AG09319 (cell line): ENCODE measurements around the gene MFNG.

ENCODE experiments used
- DNase-seq: peaks from one replicate; pipeline ENCODE4 v3.0.0-alpha.2; 2010; ENCODE audit warnings: low read depth; ENCODE audit errors: extremely low read depth
- TF ChIP-seq, protein P1 (sequence below): IDR thresholded peaks from 2 replicates; pipeline ENCODE4 v1.5.1; 2011; ENCODE audit warnings: low read depth, mild to moderate bottlenecking, inconsistent platforms, low read length, moderate library complexity

Gene MFNG

DNA sequence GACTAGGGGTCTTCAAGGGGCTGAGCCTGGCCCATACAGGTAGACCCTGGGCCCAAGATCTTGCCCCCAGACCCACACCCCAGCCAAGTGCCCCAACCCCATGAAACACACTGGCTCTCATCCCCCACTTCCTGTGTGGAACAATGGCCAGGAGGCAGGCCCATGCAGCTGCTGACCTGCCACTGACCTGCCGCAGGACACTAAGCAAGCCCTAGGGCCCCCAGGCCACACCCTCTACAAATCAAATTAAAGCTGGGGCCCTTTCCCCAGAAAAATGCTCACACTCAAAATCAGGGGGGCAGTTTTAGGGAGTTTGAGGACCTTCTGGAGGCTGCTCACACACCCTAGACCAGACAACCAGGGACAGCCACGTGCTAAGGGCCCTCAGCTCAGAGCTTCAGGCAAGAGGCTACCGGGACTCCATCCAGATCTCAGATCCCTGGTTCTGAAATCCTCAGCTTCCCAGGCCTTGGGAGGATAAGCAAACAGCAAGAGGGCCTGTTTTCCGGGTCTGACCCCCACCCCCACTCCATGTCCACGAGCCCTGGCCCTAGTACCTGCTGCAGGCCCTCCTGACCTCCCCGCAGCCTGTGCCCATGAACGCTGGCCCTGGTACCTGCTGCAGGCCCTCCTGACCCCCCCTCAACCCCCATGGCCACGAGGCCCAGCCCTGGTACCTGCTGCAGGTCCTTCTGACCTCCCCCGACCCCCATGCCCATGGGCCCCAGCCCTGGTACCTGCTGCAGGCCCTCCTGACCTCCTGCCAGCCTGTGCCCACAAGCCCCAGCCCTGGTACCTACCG, 23.1 kb upstream of the MFNG start:
- TF ChIP-seq, protein P1, sequence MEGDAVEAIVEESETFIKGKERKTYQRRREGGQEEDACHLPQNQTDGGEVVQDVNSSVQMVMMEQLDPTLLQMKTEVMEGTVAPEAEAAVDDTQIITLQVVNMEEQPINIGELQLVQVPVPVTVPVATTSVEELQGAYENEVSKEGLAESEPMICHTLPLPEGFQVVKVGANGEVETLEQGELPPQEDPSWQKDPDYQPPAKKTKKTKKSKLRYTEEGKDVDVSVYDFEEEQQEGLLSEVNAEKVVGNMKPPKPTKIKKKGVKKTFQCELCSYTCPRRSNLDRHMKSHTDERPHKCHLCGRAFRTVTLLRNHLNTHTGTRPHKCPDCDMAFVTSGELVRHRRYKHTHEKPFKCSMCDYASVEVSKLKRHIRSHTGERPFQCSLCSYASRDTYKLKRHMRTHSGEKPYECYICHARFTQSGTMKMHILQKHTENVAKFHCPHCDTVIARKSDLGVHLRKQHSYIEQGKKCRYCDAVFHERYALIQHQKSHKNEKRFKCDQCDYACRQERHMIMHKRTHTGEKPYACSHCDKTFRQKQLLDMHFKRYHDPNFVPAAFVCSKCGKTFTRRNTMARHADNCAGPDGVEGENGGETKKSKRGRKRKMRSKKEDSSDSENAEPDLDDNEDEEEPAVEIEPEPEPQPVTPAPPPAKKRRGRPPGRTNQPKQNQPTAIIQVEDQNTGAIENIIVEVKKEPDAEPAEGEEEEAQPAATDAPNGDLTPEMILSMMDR: no peak
- DNase-seq: no peak

DNA sequence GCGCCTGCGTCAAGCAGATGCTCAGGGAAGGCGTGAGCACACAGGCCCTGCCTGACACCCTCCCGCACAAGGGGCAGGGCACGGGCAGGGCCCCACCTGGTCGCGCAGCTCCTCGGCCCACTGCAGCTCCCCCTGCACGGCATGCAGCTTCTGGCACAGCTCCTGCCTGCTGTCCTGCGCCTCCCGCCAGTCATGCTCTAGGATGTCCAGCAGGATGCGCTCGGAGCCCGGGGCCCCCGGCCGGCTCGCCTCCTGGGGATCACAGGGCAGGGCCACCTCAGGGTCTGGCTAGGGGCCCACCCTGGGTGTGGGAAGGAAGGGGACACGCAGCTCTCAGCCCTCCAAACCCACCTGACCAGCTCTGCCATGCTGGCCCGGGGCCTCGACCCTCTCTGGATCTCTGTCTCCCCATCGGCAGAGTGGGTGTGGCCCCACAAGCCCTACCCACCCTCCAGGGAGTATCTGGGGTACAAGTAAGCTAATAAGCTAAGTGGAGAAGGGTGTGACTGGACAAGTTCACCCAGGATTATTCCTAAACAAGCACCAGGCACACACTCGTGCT, 22.3 kb upstream of the MFNG start:
- no peak for DNase-seq
- TF ChIP-seq, protein P1: no peak

DNA sequence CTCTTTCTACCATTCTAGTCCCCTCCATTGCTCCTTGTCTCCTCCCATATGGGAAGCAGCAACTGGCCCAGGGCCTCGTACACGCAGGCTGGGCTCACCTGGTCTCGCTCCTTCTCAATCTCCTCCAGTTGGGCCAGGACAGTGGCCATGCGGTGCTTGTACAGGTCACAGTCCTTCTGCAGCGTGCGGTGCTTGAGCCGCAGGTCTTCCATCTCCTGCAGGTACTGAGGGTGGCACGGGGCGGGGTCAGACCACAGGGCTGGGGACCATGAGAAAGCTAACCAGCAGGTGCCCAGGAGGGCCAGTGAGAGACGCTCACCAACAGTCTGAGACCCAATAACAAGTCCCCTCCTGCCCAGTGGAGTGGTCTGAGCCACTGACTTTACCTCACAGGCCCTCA, 21.5 kb upstream of the MFNG start:
- no peak for DNase-seq
- TF ChIP-seq, protein P1: no peak

DNA sequence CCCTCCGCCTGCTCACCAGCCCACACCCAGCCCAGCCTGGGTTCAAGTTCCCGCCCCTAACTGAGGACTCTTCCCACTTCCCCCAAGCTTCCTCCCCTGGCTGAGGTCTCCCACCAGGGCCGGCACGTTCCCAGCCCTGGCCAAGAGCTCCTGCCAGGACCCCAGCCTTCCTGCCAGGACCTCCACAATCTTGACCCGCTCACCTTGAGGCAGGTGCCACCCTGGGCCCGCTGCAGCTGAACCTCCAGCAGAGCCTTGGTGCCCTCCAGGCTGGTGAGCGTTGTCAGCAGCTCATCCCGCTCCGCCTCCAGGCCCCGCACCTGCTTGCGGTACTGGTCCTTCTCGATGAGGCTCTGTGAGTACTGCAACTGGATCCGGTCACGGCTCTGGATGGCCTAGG, 19.8 kb upstream of the MFNG start:
- DNase-seq: no peak
- TF ChIP-seq, protein P1: no peak

DNA sequence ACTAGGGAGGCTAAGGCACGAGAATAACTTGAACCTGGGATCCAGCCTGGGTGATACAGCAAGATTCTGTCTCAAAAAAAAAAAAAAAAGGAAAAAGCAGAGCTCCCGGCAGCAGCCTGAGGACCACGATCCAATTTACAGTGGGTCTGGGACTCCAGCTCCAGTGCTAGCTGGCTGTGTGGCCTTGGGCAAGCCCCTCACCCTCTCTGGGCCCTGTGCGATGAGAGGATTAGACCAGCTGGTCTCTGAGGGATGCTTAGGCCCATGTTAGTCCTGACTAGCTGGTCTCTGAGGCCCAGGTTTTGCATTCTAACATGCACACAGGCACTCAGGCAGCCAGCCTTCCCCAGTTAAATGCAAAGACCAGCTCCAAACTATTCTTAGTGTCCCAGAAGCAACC, 19.4 kb upstream of the MFNG start:
- TF ChIP-seq, protein P1: no peak
- DNase-seq: no peak

DNA sequence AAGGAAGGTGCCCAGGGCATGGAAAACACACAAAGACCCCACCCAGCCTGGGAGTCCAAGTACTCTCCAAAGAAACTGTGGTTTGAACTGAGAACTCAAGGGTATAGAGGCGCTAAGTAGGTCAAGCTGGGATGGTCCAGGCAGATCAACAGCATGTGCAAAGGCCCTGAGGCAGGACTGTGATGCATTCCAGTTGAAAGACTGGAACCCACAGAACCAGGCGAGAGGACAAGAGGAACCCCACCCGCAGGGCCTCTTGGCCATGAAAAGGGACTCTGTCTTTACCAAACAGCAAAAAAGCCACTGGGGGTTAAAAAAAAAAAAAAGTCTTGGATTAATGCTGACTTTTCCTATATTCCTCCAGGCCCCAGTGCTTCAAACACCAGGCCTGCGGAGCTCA, 18.8 kb upstream of the MFNG start:
- DNase-seq: no peak
- TF ChIP-seq, protein P1: no peak

DNA sequence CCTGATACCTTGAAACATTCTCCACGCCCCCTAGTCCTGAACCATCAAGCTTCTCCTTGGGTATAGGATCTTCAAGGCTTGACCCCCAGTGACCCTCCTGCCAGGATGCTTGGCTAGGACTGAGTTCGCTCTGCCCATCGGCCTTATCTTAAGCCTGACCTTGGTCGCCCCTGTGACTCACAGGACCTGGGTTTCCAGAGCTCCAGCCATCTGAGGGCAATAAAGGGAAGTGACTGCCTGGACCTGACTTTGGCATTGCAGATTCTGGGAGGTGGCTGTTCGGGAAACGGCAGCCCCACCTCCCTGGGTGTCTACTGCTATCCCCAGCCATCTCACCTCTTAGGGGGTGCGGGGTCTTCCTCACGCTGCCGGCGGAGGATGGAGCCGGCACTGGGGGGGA, 17.7 kb upstream of the MFNG start:
- TF ChIP-seq, protein P1: no peak
- DNase-seq: no peak
